GOT3 (cell line): Measurements from ENCODE around the gene NGEF.
A peak's percentile ranks its signal among the peaks of the same experiment; 100 is the strongest.

Source experiments
- DNase-seq: peaks from one replicate; lab custom pipeline; 2025; ENCODE audit warnings: mixed read lengths; lab: John Stamatoyannopoulos, UW

NGEF gene

GRCh38 chr2:232999354-232999753 is 13.7 kb downstream of the NGEF start:
- no peak for DNase-seq

- DNase-seq = no peak
Observed at GRCh38 chr2:232998666-232998985, 14.4 kb downstream of the NGEF start.

- DNase-seq = no peak
Observed at GRCh38 chr2:232997749-232998665, 15.0 kb downstream of the NGEF start.

- DNase-seq = no peak
Observed at GRCh38 chr2:232994446-232994845, 18.6 kb downstream of the NGEF start.

- DNase-seq = no peak
Observed at GRCh38 chr2:232993231-232993821, 19.7 kb downstream of the NGEF start.

- DNase-seq = no peak
Observed at GRCh38 chr2:232986155-232986554, 26.9 kb downstream of the NGEF start.

- no peak for DNase-seq
Observed at GRCh38 chr2:232984451-232985207, 28.4 kb downstream of the NGEF start.

- DNase-seq = no peak
Observed at GRCh38 chr2:232983669-232984140, 29.4 kb downstream of the NGEF start.

GRCh38 chr2:232982926-232983668 is 30.0 kb downstream of the NGEF start:
- DNase-seq = no peak

GRCh38 chr2:232981767-232982360 is 31.2 kb downstream of the NGEF start:
- no peak for DNase-seq

GRCh38 chr2:232981356-232981755 is 31.7 kb downstream of the NGEF start:
- DNase-seq = no peak

GRCh38 chr2:232980683-232981082 is 32.4 kb downstream of the NGEF start:
- no peak for DNase-seq

GRCh38 chr2:232979871-232980461 is 33.1 kb downstream of the NGEF start:
- peak; percentile 22 for DNase-seq

GRCh38 chr2:232977438-232977971 is 35.6 kb downstream of the NGEF start:
- DNase-seq = no peak

- DNase-seq = no peak
Observed at GRCh38 chr2:232976666-232977437, 36.2 kb downstream of the NGEF start.

GRCh38 chr2:232976176-232976575 is 36.9 kb downstream of the NGEF start:
- DNase-seq = no peak

- no peak for DNase-seq
Observed at GRCh38 chr2:232974396-232974795, 38.7 kb downstream of the NGEF start.

GRCh38 chr2:232973796-232974195 is 39.3 kb downstream of the NGEF start:
- DNase-seq = no peak

GRCh38 chr2:232973011-232973735 is 39.9 kb downstream of the NGEF start:
- no peak for DNase-seq
